WTC11 (cell line): ENCODE data around the gene NEMP2. TPM values are rescaled to one million over a fixed set of nuclear protein-coding genes. Genes with fewer than 3 reads are reported as not detected.

Experiments
- ATAC-seq: fragments of 200-7000 bp; cut with Tn5 transposase; 2 replicates; pipeline ENCODE4 v1.10.0; 2021; ENCODE audit warnings: mild to moderate bottlenecking, moderate library complexity
- CTCF ChIA-PET: fragments of 300-600 bp; sonication (Branson Sonifier 250); formaldehyde crosslinking; loops from one replicate; lab custom pipeline; 2021; ENCODE audit warnings: antibody characterized with exemption; lab: Charles Lee
- POLR2A ChIA-PET: fragments of 350-600 bp; sonication (Branson Sonifier 250); formaldehyde crosslinking; loops from one replicate; lab custom pipeline; 2021; ENCODE audit warnings: antibody characterized with exemption; lab: Charles Lee
- DNase-seq: peaks from one replicate; pipeline ENCODE4 v3.0.0; 2021; ENCODE audit warnings: low spot score
- H3K27ac Mint-ChIP-seq: 2 replicates; pipeline ENCODE4 v1.8.0; 2021; ENCODE audit warnings: mixed read lengths
- H3K27me3 Mint-ChIP-seq: 2 replicates; pipeline ENCODE4 v1.8.0; 2021; ENCODE audit warnings: low read depth, mild to moderate bottlenecking, moderate library complexity, mixed read lengths
- H3K36me3 Mint-ChIP-seq: 2 replicates; pipeline ENCODE4 v1.8.0; 2021; ENCODE audit warnings: mixed read lengths
- H3K4me1 Mint-ChIP-seq: 2 replicates; pipeline ENCODE4 v1.8.0; 2022; ENCODE audit warnings: mixed read lengths
- H3K4me3 Mint-ChIP-seq: 2 replicates; pipeline ENCODE4 v1.8.0; 2021; ENCODE audit warnings: mild to moderate bottlenecking, moderate library complexity, mixed read lengths
- H3K9me3 Mint-ChIP-seq: 2 replicates; pipeline ENCODE4 v1.8.0; 2021; ENCODE audit warnings: mixed read lengths
- FOXP1 ChIP-seq: sonication (generic); formaldehyde crosslinking; IDR thresholded peaks from 2 replicates; pipeline ENCODE4 v1.8.0; 2022; ENCODE audit warnings: missing genetic modification reagents, mild to moderate bottlenecking, moderate library complexity, borderline replicate concordance
- NR2C2 ChIP-seq: sonication (generic); formaldehyde crosslinking; IDR thresholded peaks from 2 replicates; pipeline ENCODE4 v1.8.0; 2022; ENCODE audit warnings: mild to moderate bottlenecking, missing genetic modification reagents
- RELA ChIP-seq: sonication (generic); formaldehyde crosslinking; IDR thresholded peaks from 2 replicates; pipeline ENCODE4 v1.8.1; 2022; ENCODE audit warnings: missing genetic modification reagents, mild to moderate bottlenecking, borderline replicate concordance
- SMAD4 ChIP-seq: sonication (generic); formaldehyde crosslinking; IDR thresholded peaks from 2 replicates; pipeline ENCODE4 v1.8.0; 2022; ENCODE audit warnings: mild to moderate bottlenecking, missing genetic modification reagents
- TCF7 ChIP-seq: sonication (generic); formaldehyde crosslinking; IDR thresholded peaks from 2 replicates; pipeline ENCODE4 v1.8.0; 2022; ENCODE audit warnings: mild to moderate bottlenecking, low read depth, missing genetic modification reagents, moderate library complexity
- TEAD1 ChIP-seq: sonication (generic); formaldehyde crosslinking; IDR thresholded peaks from 2 replicates; pipeline ENCODE4 v1.8.0; 2022; ENCODE audit warnings: mild to moderate bottlenecking, missing genetic modification reagents
- ZNF121 ChIP-seq: sonication (generic); formaldehyde crosslinking; IDR thresholded peaks from 2 replicates; pipeline ENCODE4 v1.8.0; 2023; ENCODE audit warnings: missing genetic modification reagents
- ZNF138 ChIP-seq: sonication (generic); formaldehyde crosslinking; conservative IDR thresholded peaks from 2 replicates; pipeline ENCODE4 v1.8.1; 2022; ENCODE audit warnings: mild to moderate bottlenecking, moderate library complexity, missing genetic modification reagents
- ZNF263 ChIP-seq: sonication (generic); formaldehyde crosslinking; IDR thresholded peaks from 2 replicates; pipeline ENCODE4 v1.8.1; 2022; ENCODE audit warnings: low read depth, mild to moderate bottlenecking, moderate library complexity, missing genetic modification reagents
- ZNF671 ChIP-seq: fragments of 250-450 bp; sonication (Bioruptor Pico); IDR thresholded peaks from 2 replicates; pipeline ENCODE4 v1.8.0; 2021; ENCODE audit warnings: mild to moderate bottlenecking
- total RNA-seq: library from RNA; stranded (reverse); gene quantifications from 3 replicates; pipeline ENCODE4 v1.2.3, GENCODE V29; 2021
- TF ChIP-seq, protein P1 (sequence below): sonication (generic); formaldehyde crosslinking; IDR thresholded peaks from 2 replicates; pipeline ENCODE4 v1.8.0; 2022; ENCODE audit warnings: missing genetic modification reagents
- TF ChIP-seq, protein P2 (sequence below): sonication (generic); formaldehyde crosslinking; IDR thresholded peaks from 2 replicates; pipeline ENCODE4 v1.8.1; 2023; ENCODE audit warnings: mild to moderate bottlenecking, missing genetic modification reagents, moderate library complexity
- TF ChIP-seq, protein P3 (sequence below): sonication (generic); formaldehyde crosslinking; IDR thresholded peaks from 2 replicates; pipeline ENCODE4 v1.8.0; 2023; ENCODE audit warnings: missing genetic modification reagents, mild to moderate bottlenecking, borderline replicate concordance
- TF ChIP-seq, protein P4 (sequence below): sonication (generic); formaldehyde crosslinking; conservative IDR thresholded peaks from 2 replicates; pipeline ENCODE4 v1.8.1; 2023; ENCODE audit warnings: mild to moderate bottlenecking, low read depth, missing genetic modification reagents, moderate library complexity
- TF ChIP-seq, protein P5 (sequence below): sonication (generic); formaldehyde crosslinking; IDR thresholded peaks from 2 replicates; pipeline ENCODE4 v1.8.1; 2022; ENCODE audit warnings: mild to moderate bottlenecking, moderate library complexity, missing genetic modification reagents

NEMP2 gene
- total RNA-seq, 1 experiment from 2014 or later = 7.2 TPM

DNA sequence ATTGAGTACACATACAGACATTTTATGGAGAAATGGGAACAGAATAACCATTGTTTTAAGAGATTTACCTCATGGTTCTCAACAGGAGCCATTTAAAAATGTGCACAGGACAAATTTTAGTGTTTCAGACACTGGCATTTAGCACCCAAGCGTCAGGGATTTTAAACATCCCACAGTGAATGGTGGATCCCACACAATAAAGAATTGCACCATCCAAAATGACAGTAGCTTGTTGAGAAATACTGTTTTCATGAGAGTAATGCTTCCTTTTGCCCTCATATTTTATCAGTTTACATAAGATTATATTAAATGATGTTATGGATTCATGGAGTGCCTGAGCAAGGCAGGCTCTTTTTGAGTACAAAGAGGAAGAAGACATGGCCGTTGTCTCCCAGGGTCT, 72.3 kb downstream of the NEMP2 start (continued):
- TF ChIP-seq, protein P1, sequence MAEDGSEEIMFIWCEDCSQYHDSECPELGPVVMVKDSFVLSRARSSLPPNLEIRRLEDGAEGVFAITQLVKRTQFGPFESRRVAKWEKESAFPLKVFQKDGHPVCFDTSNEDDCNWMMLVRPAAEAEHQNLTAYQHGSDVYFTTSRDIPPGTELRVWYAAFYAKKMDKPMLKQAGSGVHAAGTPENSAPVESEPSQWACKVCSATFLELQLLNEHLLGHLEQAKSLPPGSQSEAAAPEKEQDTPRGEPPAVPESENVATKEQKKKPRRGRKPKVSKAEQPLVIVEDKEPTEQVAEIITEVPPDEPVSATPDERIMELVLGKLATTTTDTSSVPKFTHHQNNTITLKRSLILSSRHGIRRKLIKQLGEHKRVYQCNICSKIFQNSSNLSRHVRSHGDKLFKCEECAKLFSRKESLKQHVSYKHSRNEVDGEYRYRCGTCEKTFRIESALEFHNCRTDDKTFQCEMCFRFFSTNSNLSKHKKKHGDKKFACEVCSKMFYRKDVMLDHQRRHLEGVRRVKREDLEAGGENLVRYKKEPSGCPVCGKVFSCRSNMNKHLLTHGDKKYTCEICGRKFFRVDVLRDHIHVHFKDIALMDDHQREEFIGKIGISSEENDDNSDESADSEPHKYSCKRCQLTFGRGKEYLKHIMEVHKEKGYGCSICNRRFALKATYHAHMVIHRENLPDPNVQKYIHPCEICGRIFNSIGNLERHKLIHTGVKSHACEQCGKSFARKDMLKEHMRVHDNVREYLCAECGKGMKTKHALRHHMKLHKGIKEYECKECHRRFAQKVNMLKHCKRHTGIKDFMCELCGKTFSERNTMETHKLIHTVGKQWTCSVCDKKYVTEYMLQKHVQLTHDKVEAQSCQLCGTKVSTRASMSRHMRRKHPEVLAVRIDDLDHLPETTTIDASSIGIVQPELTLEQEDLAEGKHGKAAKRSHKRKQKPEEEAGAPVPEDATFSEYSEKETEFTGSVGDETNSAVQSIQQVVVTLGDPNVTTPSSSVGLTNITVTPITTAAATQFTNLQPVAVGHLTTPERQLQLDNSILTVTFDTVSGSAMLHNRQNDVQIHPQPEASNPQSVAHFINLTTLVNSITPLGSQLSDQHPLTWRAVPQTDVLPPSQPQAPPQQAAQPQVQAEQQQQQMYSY (CRISPR knock-in tag) = no peak
- TF ChIP-seq, protein P2, sequence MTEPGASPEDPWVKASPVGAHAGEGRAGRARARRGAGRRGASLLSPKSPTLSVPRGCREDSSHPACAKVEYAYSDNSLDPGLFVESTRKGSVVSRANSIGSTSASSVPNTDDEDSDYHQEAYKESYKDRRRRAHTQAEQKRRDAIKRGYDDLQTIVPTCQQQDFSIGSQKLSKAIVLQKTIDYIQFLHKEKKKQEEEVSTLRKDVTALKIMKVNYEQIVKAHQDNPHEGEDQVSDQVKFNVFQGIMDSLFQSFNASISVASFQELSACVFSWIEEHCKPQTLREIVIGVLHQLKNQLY (CRISPR knock-in tag) = no peak
- TF ChIP-seq ZNF138 (CRISPR knock-in tag) (no peak), FOXP1 (CRISPR knock-in tag) (no peak), ZNF671 (CRISPR knock-in tag) (no peak), ZNF121 (CRISPR knock-in tag) (no peak), RELA (CRISPR knock-in tag) (no peak)
- TF ChIP-seq, protein P3, sequence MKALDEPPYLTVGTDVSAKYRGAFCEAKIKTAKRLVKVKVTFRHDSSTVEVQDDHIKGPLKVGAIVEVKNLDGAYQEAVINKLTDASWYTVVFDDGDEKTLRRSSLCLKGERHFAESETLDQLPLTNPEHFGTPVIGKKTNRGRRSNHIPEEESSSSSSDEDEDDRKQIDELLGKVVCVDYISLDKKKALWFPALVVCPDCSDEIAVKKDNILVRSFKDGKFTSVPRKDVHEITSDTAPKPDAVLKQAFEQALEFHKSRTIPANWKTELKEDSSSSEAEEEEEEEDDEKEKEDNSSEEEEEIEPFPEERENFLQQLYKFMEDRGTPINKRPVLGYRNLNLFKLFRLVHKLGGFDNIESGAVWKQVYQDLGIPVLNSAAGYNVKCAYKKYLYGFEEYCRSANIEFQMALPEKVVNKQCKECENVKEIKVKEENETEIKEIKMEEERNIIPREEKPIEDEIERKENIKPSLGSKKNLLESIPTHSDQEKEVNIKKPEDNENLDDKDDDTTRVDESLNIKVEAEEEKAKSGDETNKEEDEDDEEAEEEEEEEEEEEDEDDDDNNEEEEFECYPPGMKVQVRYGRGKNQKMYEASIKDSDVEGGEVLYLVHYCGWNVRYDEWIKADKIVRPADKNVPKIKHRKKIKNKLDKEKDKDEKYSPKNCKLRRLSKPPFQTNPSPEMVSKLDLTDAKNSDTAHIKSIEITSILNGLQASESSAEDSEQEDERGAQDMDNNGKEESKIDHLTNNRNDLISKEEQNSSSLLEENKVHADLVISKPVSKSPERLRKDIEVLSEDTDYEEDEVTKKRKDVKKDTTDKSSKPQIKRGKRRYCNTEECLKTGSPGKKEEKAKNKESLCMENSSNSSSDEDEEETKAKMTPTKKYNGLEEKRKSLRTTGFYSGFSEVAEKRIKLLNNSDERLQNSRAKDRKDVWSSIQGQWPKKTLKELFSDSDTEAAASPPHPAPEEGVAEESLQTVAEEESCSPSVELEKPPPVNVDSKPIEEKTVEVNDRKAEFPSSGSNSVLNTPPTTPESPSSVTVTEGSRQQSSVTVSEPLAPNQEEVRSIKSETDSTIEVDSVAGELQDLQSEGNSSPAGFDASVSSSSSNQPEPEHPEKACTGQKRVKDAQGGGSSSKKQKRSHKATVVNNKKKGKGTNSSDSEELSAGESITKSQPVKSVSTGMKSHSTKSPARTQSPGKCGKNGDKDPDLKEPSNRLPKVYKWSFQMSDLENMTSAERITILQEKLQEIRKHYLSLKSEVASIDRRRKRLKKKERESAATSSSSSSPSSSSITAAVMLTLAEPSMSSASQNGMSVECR = no peak
- TF ChIP-seq, protein P4, sequence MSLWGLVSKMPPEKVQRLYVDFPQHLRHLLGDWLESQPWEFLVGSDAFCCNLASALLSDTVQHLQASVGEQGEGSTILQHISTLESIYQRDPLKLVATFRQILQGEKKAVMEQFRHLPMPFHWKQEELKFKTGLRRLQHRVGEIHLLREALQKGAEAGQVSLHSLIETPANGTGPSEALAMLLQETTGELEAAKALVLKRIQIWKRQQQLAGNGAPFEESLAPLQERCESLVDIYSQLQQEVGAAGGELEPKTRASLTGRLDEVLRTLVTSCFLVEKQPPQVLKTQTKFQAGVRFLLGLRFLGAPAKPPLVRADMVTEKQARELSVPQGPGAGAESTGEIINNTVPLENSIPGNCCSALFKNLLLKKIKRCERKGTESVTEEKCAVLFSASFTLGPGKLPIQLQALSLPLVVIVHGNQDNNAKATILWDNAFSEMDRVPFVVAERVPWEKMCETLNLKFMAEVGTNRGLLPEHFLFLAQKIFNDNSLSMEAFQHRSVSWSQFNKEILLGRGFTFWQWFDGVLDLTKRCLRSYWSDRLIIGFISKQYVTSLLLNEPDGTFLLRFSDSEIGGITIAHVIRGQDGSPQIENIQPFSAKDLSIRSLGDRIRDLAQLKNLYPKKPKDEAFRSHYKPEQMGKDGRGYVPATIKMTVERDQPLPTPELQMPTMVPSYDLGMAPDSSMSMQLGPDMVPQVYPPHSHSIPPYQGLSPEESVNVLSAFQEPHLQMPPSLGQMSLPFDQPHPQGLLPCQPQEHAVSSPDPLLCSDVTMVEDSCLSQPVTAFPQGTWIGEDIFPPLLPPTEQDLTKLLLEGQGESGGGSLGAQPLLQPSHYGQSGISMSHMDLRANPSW (CRISPR knock-in tag) = no peak

DNA sequence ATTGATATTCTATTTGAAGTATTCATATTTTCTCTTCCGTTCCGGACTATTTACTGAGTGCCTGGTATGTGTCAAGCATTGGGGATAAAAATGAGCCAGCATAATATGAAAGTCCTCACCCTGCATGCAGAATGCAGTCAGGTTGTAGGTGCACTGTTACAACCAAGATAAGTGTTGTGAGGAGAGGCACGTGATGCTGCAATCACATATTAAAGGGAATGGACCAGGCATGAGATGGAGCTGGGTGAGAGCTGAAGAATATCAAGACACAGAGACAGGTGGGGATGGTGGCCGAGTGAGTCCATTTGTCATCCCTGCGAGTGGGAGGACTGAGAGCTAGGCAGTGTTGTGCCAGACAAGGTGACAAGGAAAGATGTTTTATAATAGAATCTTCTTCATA, 74.0 kb downstream of the NEMP2 start:
- CTCF ChIA-PET = no interaction called here
- POLR2A ChIA-PET = no interaction called here
- no peak for ATAC-seq
- Mint-ChIP-seq H3K4me1 (no peaks in the 10 kb centered on the region), H3K4me3 (no peak overlapping the region), H3K9me3 (no peaks in the 10 kb centered on the region), H3K36me3 (no peaks in the 10 kb centered on the region), H3K27ac (no peak overlapping the region), H3K27me3 (no peaks in the 10 kb centered on the region; the same call in 1 of the 2 replicates)
- no peak for TF ChIP-seq SMAD4
- no peak for TF ChIP-seq NR2C2 (CRISPR knock-in tag)
- no peak for TF ChIP-seq TCF7 (CRISPR knock-in tag)
- no peak for TF ChIP-seq ZNF671 (CRISPR knock-in tag)
- TF ChIP-seq, protein P5, sequence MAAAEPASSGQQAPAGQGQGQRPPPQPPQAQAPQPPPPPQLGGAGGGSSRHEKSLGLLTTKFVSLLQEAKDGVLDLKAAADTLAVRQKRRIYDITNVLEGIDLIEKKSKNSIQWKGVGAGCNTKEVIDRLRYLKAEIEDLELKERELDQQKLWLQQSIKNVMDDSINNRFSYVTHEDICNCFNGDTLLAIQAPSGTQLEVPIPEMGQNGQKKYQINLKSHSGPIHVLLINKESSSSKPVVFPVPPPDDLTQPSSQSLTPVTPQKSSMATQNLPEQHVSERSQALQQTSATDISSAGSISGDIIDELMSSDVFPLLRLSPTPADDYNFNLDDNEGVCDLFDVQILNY = no peak
- TF ChIP-seq ZNF263 (CRISPR knock-in tag) = no peak
- no peak for TF ChIP-seq TEAD1 (CRISPR knock-in tag)
- DNase-seq = no peak
